Dendritic cell treated with granulocyte-macrophage colony-stimulating factor and Interleukin-4, amounts not matched to agents 40 ng/mL and 50 ng/mL, for 4 days (primary cell): ENCODE measurements around the gene RNLS.

ENCODE experiments used
- H3K27ac Mint-ChIP-seq: one replicate; pipeline ENCODE4 v1.8.0; 2022; ENCODE audit warnings: mild to moderate bottlenecking, mixed read lengths
- H3K27me3 Mint-ChIP-seq: one replicate; pipeline ENCODE4 v1.8.0; 2022; ENCODE audit warnings: mild to moderate bottlenecking, mixed read lengths
- H3K36me3 Mint-ChIP-seq: one replicate; pipeline ENCODE4 v1.8.0; 2022; ENCODE audit warnings: low read depth, mixed read lengths
- H3K4me1 Mint-ChIP-seq: one replicate; pipeline ENCODE4 v1.8.0; 2022; ENCODE audit warnings: low read depth, mixed read lengths
- H3K4me3 Mint-ChIP-seq: one replicate; pipeline ENCODE4 v1.8.0; 2022; ENCODE audit warnings: mild to moderate bottlenecking, moderate library complexity, mixed read lengths
- H3K9me3 Mint-ChIP-seq: one replicate; pipeline ENCODE4 v1.8.0; 2022; ENCODE audit warnings: mixed read lengths
- intact Hi-C: fragments of 100-400 bp; cut with micrococcal nuclease; formaldehyde crosslinking; loops from one replicate; pipeline ENCODE4 v1.15.0; 2022

The RNLS gene

GRCh38 chr10:88467835-88468485 lies 115.2 kb downstream of the RNLS start:
- H3K9me3 Mint-ChIP-seq = no peaks in the 10 kb centered on the region
- H3K4me1 Mint-ChIP-seq = no peaks in the 10 kb centered on the region
- no peak overlapping the region for H3K4me3 Mint-ChIP-seq
- H3K27me3 Mint-ChIP-seq = no peaks in the 10 kb centered on the region
- H3K36me3 Mint-ChIP-seq = no peaks in the 10 kb centered on the region
- intact Hi-C loops = no loop called here
- no peak overlapping the region for H3K27ac Mint-ChIP-seq

DNA sequence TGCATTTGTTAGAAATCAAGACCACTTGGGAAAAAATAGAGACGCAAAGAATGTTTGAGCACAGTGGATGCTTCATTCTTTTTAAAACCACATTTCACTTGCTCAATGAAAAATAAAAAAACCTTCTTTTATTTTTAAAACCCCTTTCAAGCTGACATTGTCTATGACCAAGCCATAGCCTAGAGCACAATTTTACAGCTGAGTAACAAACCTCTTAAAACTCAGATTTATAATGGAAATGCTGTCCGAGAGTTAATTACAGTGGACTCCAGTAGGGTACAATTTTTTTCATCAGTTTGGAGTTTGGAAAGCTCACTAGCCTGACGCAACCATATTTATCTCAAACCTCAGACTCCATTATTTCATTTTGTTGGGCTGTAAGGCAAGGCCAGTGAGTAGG lies 116.3 kb downstream of the RNLS start:
- H3K4me1 Mint-ChIP-seq = no peaks in the 10 kb centered on the region
- no peak overlapping the region for H3K27ac Mint-ChIP-seq
- no peak overlapping the region for H3K4me3 Mint-ChIP-seq
- H3K27me3 Mint-ChIP-seq = no peaks in the 10 kb centered on the region
- H3K36me3 Mint-ChIP-seq = no peaks in the 10 kb centered on the region
- no peaks in the 10 kb centered on the region for H3K9me3 Mint-ChIP-seq
- intact Hi-C loops = no loop called here

GRCh38 chr10:88465765-88466164 lies 117.4 kb downstream of the RNLS start:
- H3K27me3 Mint-ChIP-seq = no peaks in the 10 kb centered on the region
- H3K27ac Mint-ChIP-seq = no peak overlapping the region
- no peaks in the 10 kb centered on the region for H3K9me3 Mint-ChIP-seq
- H3K4me1 Mint-ChIP-seq = no peaks in the 10 kb centered on the region
- intact Hi-C loops = no loop called here
- no peaks in the 10 kb centered on the region for H3K36me3 Mint-ChIP-seq
- no peak overlapping the region for H3K4me3 Mint-ChIP-seq

DNA sequence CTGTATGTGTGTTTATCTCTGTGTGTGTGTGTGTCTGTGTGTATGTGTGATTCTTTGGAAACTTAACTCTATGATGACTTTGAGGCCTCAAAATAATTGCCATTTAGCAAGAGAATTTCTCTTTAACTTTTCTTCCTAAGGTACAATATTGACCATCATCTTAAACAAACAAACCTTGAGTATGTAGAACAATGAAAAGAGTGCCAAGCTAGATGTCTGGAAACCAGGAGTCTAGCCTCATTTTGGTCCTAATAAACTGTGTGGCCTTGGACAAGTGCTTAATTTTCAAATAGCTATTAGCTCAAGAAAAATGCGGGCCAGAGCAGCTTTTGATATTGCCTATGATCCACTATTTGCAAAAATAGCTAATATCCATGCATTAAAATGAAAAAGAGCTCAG lies 119.3 kb downstream of the RNLS start:
- Mint-ChIP-seq H3K27ac (no peak overlapping the region), H3K27me3 (no peaks in the 10 kb centered on the region), H3K4me1 (peaks cover 9% of the 10 kb centered on the region), H3K36me3 (no peaks in the 10 kb centered on the region), H3K4me3 (no peak overlapping the region), H3K9me3 (no peaks in the 10 kb centered on the region)
- intact Hi-C loops = no loop called here

- Mint-ChIP-seq H3K4me3 (no peak overlapping the region), H3K27ac (no peak overlapping the region), H3K27me3 (no peaks in the 10 kb centered on the region), H3K36me3 (no peaks in the 10 kb centered on the region), H3K9me3 (no peaks in the 10 kb centered on the region), H3K4me1 (peaks cover 20% of the 10 kb centered on the region)
- intact Hi-C loops = no loop called here
Measured at GRCh38 chr10:88461426-88461825, 121.7 kb downstream of the RNLS start.

DNA sequence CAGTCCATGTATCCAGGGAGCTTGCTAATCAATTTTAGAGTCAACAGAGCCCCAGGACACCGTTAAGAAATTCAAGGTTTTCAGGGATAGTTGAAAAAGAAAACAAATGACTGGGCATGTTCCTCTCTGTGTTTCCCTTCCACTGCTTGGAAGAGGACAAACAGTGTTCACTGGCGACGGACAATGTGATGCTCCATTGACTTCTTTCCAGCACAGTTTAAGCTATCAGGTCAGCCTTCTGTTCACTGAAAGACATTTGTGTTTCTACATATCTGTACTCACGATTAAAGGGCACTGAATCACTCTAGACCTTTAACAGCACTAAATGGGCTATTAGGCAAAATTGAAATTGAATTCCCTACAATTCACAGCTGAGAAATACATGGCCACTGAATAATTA lies 123.6 kb downstream of the RNLS start:
- Mint-ChIP-seq H3K9me3 (no peaks in the 10 kb centered on the region), H3K27me3 (no peaks in the 10 kb centered on the region), H3K36me3 (no peaks in the 10 kb centered on the region), H3K27ac (no peak overlapping the region), H3K4me1 (peaks cover 20% of the 10 kb centered on the region), H3K4me3 (no peak overlapping the region)
- intact Hi-C loops = no loop called here

- Mint-ChIP-seq H3K27me3 (no peaks in the 10 kb centered on the region), H3K4me3 (no peak overlapping the region), H3K4me1 (peaks cover 20% of the 10 kb centered on the region), H3K27ac (no peak overlapping the region), H3K9me3 (no peaks in the 10 kb centered on the region), H3K36me3 (no peaks in the 10 kb centered on the region)
- intact Hi-C loops = no loop called here
Measured at GRCh38 chr10:88458209-88458608, 124.9 kb downstream of the RNLS start.

DNA sequence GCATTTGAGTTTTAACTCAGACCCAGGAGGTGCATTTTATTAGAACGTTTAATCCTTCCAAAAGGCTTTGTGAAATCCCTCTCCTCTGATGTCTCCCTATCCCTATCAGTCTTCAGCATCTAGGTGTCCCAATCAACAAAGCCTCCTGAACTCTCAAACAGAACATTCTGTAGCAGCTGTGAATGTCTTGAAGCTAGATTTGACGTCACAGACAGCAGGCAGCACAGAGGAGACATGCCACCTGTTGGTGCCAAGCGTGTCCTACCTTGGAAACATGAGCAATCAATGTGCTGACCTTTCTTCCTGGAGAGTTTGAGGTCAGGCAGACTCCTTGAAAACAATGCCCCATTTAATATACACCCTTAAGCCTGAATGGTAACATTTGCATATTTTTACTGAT lies 125.5 kb downstream of the RNLS start:
- Mint-ChIP-seq H3K27me3 (no peaks in the 10 kb centered on the region), H3K4me1 (peaks cover 20% of the 10 kb centered on the region), H3K9me3 (no peaks in the 10 kb centered on the region), H3K27ac (no peak overlapping the region), H3K36me3 (no peaks in the 10 kb centered on the region), H3K4me3 (no peak overlapping the region)
- intact Hi-C loops = no loop called here

DNA sequence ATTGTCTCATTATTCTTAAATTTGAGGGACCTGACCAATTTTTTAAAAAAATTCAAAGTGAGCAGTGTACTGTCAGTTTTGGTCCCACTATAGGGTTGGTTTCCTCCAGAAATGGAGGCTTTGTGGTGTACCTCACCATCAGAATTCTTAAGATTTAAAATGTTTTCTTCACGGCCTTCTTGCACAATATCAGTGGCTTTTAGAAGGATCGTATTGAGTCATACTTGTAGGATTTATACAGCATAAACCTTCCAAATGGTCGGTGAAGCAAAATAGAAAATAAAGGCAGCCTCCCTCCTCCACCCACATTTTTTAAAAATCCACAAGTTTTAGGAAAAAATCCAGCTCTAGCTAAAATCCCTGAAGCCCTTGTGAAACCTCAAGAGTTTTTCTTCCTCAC lies 126.4 kb downstream of the RNLS start:
- Mint-ChIP-seq H3K9me3 (no peaks in the 10 kb centered on the region), H3K27me3 (no peaks in the 10 kb centered on the region), H3K4me3 (no peak overlapping the region), H3K27ac (no peak overlapping the region), H3K36me3 (no peaks in the 10 kb centered on the region), H3K4me1 (peaks cover 20% of the 10 kb centered on the region)
- intact Hi-C loops = no loop called here

- H3K27ac Mint-ChIP-seq = no peak overlapping the region
- H3K4me3 Mint-ChIP-seq = no peak overlapping the region
- intact Hi-C loops = no loop called here
- no peaks in the 10 kb centered on the region for H3K36me3 Mint-ChIP-seq
- H3K9me3 Mint-ChIP-seq = no peaks in the 10 kb centered on the region
- H3K4me1 Mint-ChIP-seq = peaks cover 20% of the 10 kb centered on the region
- H3K27me3 Mint-ChIP-seq = no peaks in the 10 kb centered on the region
Measured at GRCh38 chr10:88455831-88456230, 127.3 kb downstream of the RNLS start.

GRCh38 chr10:88450201-88450600 lies 132.9 kb downstream of the RNLS start:
- intact Hi-C loops = no loop called here
- Mint-ChIP-seq H3K27ac (no peak overlapping the region), H3K9me3 (no peaks in the 10 kb centered on the region), H3K36me3 (no peaks in the 10 kb centered on the region), H3K4me3 (no peak overlapping the region), H3K4me1 (no peaks in the 10 kb centered on the region), H3K27me3 (no peaks in the 10 kb centered on the region)

DNA sequence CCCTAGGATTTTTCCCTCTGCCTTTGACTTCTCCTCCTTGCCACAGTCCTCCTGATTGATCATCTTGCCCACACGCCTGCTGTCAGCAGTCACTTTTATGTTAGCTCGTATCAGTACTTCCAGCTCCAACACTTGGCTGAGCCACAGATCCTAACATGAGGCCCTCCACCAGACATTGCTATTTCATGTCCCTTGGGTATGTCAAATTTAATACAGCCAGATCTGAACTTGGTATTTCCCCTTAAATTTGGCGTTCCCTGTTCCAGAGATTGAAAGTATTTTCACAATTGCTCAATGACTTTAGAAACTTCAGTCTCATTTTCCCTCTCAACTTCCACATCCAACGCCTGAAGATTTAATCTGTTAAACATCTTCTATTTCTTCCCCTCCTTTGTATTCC lies 140.4 kb downstream of the RNLS start:
- Mint-ChIP-seq H3K9me3 (peaks cover 12% of the 10 kb centered on the region), H3K4me3 (no peak overlapping the region), H3K27me3 (no peaks in the 10 kb centered on the region), H3K4me1 (peaks cover 6% of the 10 kb centered on the region), H3K27ac (no peak overlapping the region), H3K36me3 (no peaks in the 10 kb centered on the region)
- intact Hi-C loops = no loop called here

DNA sequence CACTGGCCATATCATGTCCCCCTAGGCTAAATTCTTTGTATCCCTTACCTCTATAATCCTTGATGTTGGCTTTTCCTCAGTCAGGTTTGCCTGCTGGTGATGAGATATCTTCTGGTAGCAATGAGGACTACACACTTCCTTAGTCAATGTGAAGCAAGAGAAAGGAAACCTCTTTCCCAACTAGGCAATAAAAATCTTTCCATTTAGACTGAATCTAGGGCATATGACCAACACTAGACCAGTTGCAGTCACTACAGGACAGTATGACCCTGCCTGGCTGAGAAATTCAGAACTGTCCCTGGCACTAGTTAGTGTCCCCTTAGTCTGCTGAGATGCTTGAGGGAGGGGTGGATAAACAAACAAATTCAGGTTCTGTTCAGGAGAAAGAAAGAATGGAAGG lies 142.6 kb downstream of the RNLS start:
- H3K27ac Mint-ChIP-seq = no peak overlapping the region
- H3K4me1 Mint-ChIP-seq = peaks cover 6% of the 10 kb centered on the region
- H3K4me3 Mint-ChIP-seq = no peak overlapping the region
- H3K36me3 Mint-ChIP-seq = no peaks in the 10 kb centered on the region
- peaks cover 12% of the 10 kb centered on the region for H3K9me3 Mint-ChIP-seq
- intact Hi-C loops = no loop called here
- H3K27me3 Mint-ChIP-seq = no peaks in the 10 kb centered on the region

GRCh38 chr10:88439932-88440331 lies 143.2 kb downstream of the RNLS start:
- H3K4me1 Mint-ChIP-seq = peaks cover 6% of the 10 kb centered on the region
- H3K27ac Mint-ChIP-seq = no peak overlapping the region
- H3K36me3 Mint-ChIP-seq = no peaks in the 10 kb centered on the region
- H3K4me3 Mint-ChIP-seq = no peak overlapping the region
- peaks cover 12% of the 10 kb centered on the region for H3K9me3 Mint-ChIP-seq
- intact Hi-C loops = no loop called here
- no peaks in the 10 kb centered on the region for H3K27me3 Mint-ChIP-seq

- intact Hi-C loops = no loop called here
- Mint-ChIP-seq H3K27me3 (no peaks in the 10 kb centered on the region), H3K4me1 (peaks cover 2% of the 10 kb centered on the region), H3K4me3 (no peak overlapping the region), H3K27ac (no peak overlapping the region), H3K9me3 (peaks cover 2% of the 10 kb centered on the region), H3K36me3 (no peaks in the 10 kb centered on the region)
Measured at GRCh38 chr10:88437411-88437810, 145.7 kb downstream of the RNLS start.
